ENCODE data around the gene CGA. TPM values are rescaled to one million over a fixed set of nuclear protein-coding genes. Genes with fewer than 3 reads are reported as not detected.
"Not testable (repeated sequence)": the region's sequence is repeated elsewhere in the genome, so short reads cannot be mapped to it uniquely, and the experiment has no call there.

CGA gene
- not detected for total RNA-seq
- long read RNA-seq: 0 reads

DNA sequence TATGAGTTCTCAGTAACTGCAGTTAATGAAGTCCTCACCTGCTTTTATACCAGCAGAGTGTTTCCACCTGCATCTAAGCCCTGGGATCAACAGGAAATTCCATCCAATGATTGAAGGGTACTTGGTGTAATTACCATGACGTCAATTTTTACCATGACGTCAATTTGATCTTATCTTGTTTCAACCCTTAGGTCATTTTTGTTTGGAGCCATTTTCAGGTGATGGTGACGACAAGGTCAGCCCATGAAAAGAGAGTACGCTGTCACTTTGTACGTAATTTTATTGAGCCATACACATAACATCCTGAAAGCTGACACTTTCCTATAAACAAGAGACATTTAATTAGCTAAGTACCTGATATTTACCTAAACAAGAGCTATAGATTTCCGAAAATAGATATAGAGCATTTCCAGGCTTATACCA, at the start of gene CGA:
Gene CGA, minus strand, starts transcription at position 20 of the 423 bp plus-strand sequence. CDS start 6,906 bp downstream, outside the sequence.
- ATAC-seq: no peak
- H3K4me1 ChIP-seq: peaks cover 0 to 14% (median 5%) of the 10 kb centered on the region in 4 donors
- H3K27me3 ChIP-seq: no peaks in the 10 kb centered on the region
- intact Hi-C loops (cut with DNase I): no loop called here
- 59% methylated on average over 6 of the region's 6 CpGs for WGBS (ENCODE audit: insufficient coverage, low coverage, low lambda C conversion rate, missing lambda C conversion rate)
- DNase-seq: no peak
- no peaks in the 10 kb centered on the region for H3K36me3 ChIP-seq
- no peak for TF ChIP-seq POLR2A (IDR thresholded peaks at IDR 0.05)
- TF ChIP-seq, protein P1, sequence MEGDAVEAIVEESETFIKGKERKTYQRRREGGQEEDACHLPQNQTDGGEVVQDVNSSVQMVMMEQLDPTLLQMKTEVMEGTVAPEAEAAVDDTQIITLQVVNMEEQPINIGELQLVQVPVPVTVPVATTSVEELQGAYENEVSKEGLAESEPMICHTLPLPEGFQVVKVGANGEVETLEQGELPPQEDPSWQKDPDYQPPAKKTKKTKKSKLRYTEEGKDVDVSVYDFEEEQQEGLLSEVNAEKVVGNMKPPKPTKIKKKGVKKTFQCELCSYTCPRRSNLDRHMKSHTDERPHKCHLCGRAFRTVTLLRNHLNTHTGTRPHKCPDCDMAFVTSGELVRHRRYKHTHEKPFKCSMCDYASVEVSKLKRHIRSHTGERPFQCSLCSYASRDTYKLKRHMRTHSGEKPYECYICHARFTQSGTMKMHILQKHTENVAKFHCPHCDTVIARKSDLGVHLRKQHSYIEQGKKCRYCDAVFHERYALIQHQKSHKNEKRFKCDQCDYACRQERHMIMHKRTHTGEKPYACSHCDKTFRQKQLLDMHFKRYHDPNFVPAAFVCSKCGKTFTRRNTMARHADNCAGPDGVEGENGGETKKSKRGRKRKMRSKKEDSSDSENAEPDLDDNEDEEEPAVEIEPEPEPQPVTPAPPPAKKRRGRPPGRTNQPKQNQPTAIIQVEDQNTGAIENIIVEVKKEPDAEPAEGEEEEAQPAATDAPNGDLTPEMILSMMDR (IDR thresholded peaks at IDR 0.05): no peak
- no peak within 1 kb of the TSS for H3K4me3 ChIP-seq
- H3K9me3 ChIP-seq: no peaks in the 10 kb centered on the region
- H3K27ac ChIP-seq: no peak within 1 kb of the TSS

DNA sequence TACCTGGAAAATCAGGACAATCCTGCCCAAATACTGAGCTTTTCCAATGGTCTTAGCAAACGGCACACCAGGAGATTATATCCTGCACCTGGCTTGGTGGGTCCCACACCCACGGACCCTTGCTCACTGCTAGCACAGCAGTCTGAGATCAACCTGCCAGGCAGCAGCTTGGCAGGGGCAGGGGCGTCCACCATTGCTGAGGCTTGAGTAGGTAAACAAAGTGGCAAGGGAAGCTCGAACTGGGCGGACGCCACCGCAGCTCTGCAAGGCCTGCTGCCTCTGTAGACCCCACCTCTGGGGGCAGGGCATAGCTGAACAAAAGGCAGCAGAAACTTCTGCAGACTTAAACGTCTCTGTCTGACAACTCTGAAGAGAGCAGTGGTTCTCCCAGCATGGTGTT, 45.0 kb upstream of the CGA start:
- H3K36me3 ChIP-seq; H3K4me3 ChIP-seq; DNase-seq; H3K27ac ChIP-seq; intact Hi-C loops (cut with DNase I); H3K4me1 ChIP-seq; ATAC-seq; H3K9me3 ChIP-seq; H3K27me3 ChIP-seq: not testable (repeated sequence)
- WGBS (ENCODE audit: insufficient coverage, low coverage, low lambda C conversion rate, missing lambda C conversion rate): 50% methylated on average over 1 of the region's 8 CpGs

DNA sequence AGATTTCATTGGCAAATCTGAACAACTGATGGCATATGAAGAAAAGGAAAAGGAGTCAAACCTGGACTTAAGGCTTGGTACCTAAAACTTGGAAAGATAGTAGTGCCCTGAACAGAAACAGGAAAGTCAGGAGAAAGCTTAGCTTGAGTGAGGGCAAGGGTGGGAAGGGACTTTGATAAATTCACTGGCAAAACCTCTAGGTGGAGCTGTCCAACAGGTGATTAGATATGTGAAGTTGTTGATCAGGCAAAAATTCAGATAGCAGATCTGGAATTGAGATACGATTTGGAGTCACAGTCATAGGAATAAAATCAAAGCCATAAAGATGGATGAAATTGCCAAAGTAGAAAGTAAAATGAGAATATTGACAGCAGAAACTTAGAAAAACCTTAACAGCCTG, 44.3 kb upstream of the CGA start:
- ATAC-seq: peak; percentile 88 to 95 (median 91)
- H3K27ac ChIP-seq: no peak overlapping the region
- no peak overlapping the region for H3K4me3 ChIP-seq
- no peaks in the 10 kb centered on the region for H3K36me3 ChIP-seq
- DNase-seq: no peak
- intact Hi-C loops (cut with DNase I): no loop called here
- no peaks in the 10 kb centered on the region for H3K4me1 ChIP-seq
- no peaks in the 10 kb centered on the region for H3K27me3 ChIP-seq
- no peak for TF ChIP-seq POLR2A (IDR thresholded peaks at IDR 0.05)
- TF ChIP-seq, protein P1 (IDR thresholded peaks at IDR 0.05): peak; percentile 65 to 88 (median 74)
- WGBS (ENCODE audit: insufficient coverage, low coverage, low lambda C conversion rate, missing lambda C conversion rate): 0% methylated on average over 1 of the region's 1 CpG
- no peaks in the 10 kb centered on the region for H3K9me3 ChIP-seq

DNA sequence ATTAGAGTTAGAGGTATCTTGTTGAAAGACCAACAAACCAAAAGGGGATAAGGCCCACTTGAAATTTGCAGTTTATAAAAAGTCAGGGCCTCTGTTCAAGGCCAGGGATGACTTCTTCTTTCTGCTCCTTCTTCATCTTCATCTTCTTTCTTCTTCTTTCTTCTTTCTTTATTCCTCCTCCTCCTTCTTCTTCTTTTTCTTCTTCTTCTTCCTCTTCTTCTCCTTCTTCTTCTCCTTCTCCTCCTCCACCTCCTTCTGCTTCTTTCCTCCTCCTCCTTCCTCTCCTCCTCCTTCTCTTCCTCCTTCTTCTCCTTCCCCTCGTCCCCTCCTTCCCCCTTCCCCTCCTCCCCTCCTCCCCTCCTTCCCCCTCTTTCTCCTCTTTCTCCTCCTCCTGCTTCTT, 42.1 kb upstream of the CGA start:
- ATAC-seq (no peak), DNase-seq (no peak)
- no peak for TF ChIP-seq POLR2A (IDR thresholded peaks at IDR 0.05)
- TF ChIP-seq, protein P1 (IDR thresholded peaks at IDR 0.05): no peak
- Histone ChIP-seq H3K27ac (no peak overlapping the region), H3K4me3 (no peak overlapping the region), H3K4me1 (no peaks in the 10 kb centered on the region), H3K36me3 (no peaks in the 10 kb centered on the region), H3K27me3 (no peaks in the 10 kb centered on the region), H3K9me3 (no peaks in the 10 kb centered on the region)
- WGBS (ENCODE audit: insufficient coverage, low coverage, low lambda C conversion rate, missing lambda C conversion rate): 8% methylated on average over 1 of the region's 1 CpG
- intact Hi-C loops (cut with DNase I): no loop called here

DNA sequence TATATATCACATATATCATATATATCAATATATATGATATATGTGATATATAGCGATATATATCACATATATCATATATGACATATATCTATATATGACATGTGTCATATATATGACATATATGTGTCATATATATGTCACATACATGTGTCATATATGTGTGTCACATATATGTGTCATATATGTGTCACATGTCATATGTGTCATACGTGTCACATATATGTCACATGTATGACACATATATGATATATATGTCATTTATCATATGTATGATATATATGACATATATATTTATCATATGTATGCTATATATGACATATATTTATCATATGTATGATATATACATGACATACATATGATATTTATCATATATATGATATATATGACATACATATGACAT, 32.8 kb upstream of the CGA start:
- Histone ChIP-seq H3K4me1 (no peaks in the 10 kb centered on the region), H3K36me3 (no peaks in the 10 kb centered on the region), H3K27ac (no peak overlapping the region), H3K4me3 (no peak overlapping the region), H3K27me3 (no peaks in the 10 kb centered on the region), H3K9me3 (no peaks in the 10 kb centered on the region)
- no peak for ATAC-seq
- WGBS (ENCODE audit: insufficient coverage, low coverage, low lambda C conversion rate, missing lambda C conversion rate): 63% methylated on average over 2 of the region's 2 CpGs
- intact Hi-C loops (cut with DNase I): no loop called here
- DNase-seq: no peak
- TF ChIP-seq, protein P1 (IDR thresholded peaks at IDR 0.05): no peak
- TF ChIP-seq POLR2A (IDR thresholded peaks at IDR 0.05): no peak

All from right lobe of liver (tissue), 6 donors.